TTC549 (cell line): ENCODE measurements around the gene SUSD3.

ENCODE experiments used
- FAIRE-seq: peaks from 2 replicates; lab custom pipeline; 2012; peaks lifted over from hg19 to GRCh38; lab: Jason Lieb, UNC

The SUSD3 gene

GRCh38 chr9:93077811-93078210 is 19.3 kb downstream of the SUSD3 start:
- FAIRE-seq, result no peak

- no peak for FAIRE-seq
Measured at GRCh38 chr9:93079371-93079770, 20.9 kb downstream of the SUSD3 start.

- FAIRE-seq, result no peak
Measured at GRCh38 chr9:93080406-93080805, 21.9 kb downstream of the SUSD3 start.

- FAIRE-seq, result no peak
Measured at GRCh38 chr9:93081081-93081529, 22.6 kb downstream of the SUSD3 start.

GRCh38 chr9:93081931-93082330 is 23.4 kb downstream of the SUSD3 start:
- no peak for FAIRE-seq

GRCh38 chr9:93082841-93083411 is 24.4 kb downstream of the SUSD3 start:
- no peak for FAIRE-seq

GRCh38 chr9:93083592-93084470 is 25.3 kb downstream of the SUSD3 start:
- FAIRE-seq, result no peak

- FAIRE-seq, result no peak
Measured at GRCh38 chr9:93084471-93084881, 26.0 kb downstream of the SUSD3 start.

GRCh38 chr9:93085676-93086075 is 27.2 kb downstream of the SUSD3 start:
- FAIRE-seq, result no peak

GRCh38 chr9:93086447-93087224 is 28.1 kb downstream of the SUSD3 start:
- no peak for FAIRE-seq

- FAIRE-seq, result no peak
Measured at GRCh38 chr9:93087971-93088655, 29.6 kb downstream of the SUSD3 start.

GRCh38 chr9:93088656-93089015 is 30.1 kb downstream of the SUSD3 start:
- no peak for FAIRE-seq

- FAIRE-seq, result no peak
Measured at GRCh38 chr9:93089024-93089423, 30.5 kb downstream of the SUSD3 start.

- no peak for FAIRE-seq
Measured at GRCh38 chr9:93089481-93089991, 31.0 kb downstream of the SUSD3 start.

- no peak for FAIRE-seq
Measured at GRCh38 chr9:93090091-93090655, 31.7 kb downstream of the SUSD3 start.

- FAIRE-seq, result no peak
Measured at GRCh38 chr9:93091056-93091452, 32.6 kb downstream of the SUSD3 start.

GRCh38 chr9:93091453-93092081 is 33.1 kb downstream of the SUSD3 start:
- FAIRE-seq, result no peak

- FAIRE-seq, result no peak
Measured at GRCh38 chr9:93092251-93092991, 33.9 kb downstream of the SUSD3 start.

GRCh38 chr9:93093127-93093876 is 34.8 kb downstream of the SUSD3 start:
- FAIRE-seq, result no peak
